Prostate gland (tissue), 2 donors: Measurements from ENCODE around the gene MYO1B. TPM values are rescaled to one million over a fixed set of nuclear protein-coding genes. Genes with fewer than 3 reads are reported as not detected.

Experiments
- DNase-seq: peaks from one replicate; pipeline ENCODE4 v3.0.0-alpha.2; 2019; ENCODE audit warnings: low spot score
- H3K27ac ChIP-seq, 2 donors: fragments of 200-600 bp; sonication (generic); 2 replicates each; pipeline ENCODE4 v1.5.1; 2017 to 2019
- H3K27me3 ChIP-seq: fragments of 200-600 bp; sonication (generic); replicated peaks from 2 replicates; pipeline ENCODE4 v1.5.1; 2019; ENCODE audit not compliant: insufficient read depth
- H3K36me3 ChIP-seq, 2 donors: fragments of 200-600 bp; sonication (generic); 1 replicate in 1 of 2; 2 replicates in 1 of 2; pipeline versions ENCODE4 v1.5.1 to v1.8.1; 2017 to 2019
- H3K4me1 ChIP-seq: fragments of 200-600 bp; sonication (generic); replicated peaks from 2 replicates; pipeline ENCODE4 v1.5.1; 2019
- H3K4me3 ChIP-seq, 2 donors: fragments of 200-600 bp; sonication (generic); 2 replicates each; pipeline ENCODE4 v1.5.1; 2017 to 2019
- H3K9me3 ChIP-seq: fragments of 200-600 bp; sonication (generic); 2 replicates; pipeline ENCODE4 v1.5.1; 2017
- POLR2A ChIP-seq: fragments of 450-650 bp; IDR thresholded peaks from one replicate; pipeline ENCODE4 v1.6.1; 2016; ENCODE audit warnings: antibody characterized with exemption, mild to moderate bottlenecking
- POLR2AphosphoS5 ChIP-seq: sonication (generic); formaldehyde crosslinking; IDR thresholded peaks from one replicate; pipeline ENCODE4 v1.6.1; 2017; ENCODE audit warnings: antibody characterized with exemption
- WGBS: methylation state at CpG from one replicate; pipeline ENCODE4 v1.1.5; 2018; 5-methylcytosine and 5-hydroxymethylcytosine counted together
- intact Hi-C: fragments of 100-400 bp; cut with DNase I; formaldehyde crosslinking; loops from one replicate; pipeline ENCODE4 v1.14.2; 2022
- total RNA-seq, 2 donors: library from RNA; depleted of rRNA; stranded (reverse); fragments of >200 nt; gene quantifications; one replicate each; pipeline ENCODE4 v1.1.0, GENCODE V29; 2016
- TF ChIP-seq, protein P1 (sequence below), 4 experiments: fragments of 200-600 bp in 2 of 4; fragments of 450-650 bp in 2 of 4; sonication (generic) in 2 of 4; IDR thresholded peaks; 1 replicate in 3 of 4; 2 replicates in 1 of 4; pipeline ENCODE4 v1.5.1; 2016 to 2019; ENCODE audit warnings: antibody characterized with exemption in 4 of 4, mild to moderate bottlenecking in 2 of 4, moderate library complexity in 2 of 4

The MYO1B gene
- total RNA-seq, 2 donors from 2014 or later: 22.4 to 38.3 TPM

DNA sequence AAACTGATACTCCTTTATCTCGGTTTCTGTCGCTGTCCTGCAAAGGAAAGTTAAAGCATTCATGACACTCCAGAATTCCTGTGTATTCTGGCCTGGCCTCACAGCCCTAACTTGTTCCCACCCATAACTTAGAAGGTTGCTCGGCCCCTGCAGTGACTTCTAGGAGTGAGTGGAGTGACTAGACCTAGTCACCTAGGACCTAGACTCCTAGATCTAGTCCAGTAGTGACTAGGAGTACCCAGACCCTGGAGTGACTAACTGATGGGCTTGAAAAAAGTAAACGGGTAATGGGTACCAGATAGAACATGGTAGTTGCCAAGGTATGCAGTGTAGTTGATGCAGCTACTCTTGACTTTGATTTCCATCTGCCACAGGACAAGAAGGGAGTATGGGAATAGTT is 181.8 kb downstream of the MYO1B start:
- TF ChIP-seq, protein P1, sequence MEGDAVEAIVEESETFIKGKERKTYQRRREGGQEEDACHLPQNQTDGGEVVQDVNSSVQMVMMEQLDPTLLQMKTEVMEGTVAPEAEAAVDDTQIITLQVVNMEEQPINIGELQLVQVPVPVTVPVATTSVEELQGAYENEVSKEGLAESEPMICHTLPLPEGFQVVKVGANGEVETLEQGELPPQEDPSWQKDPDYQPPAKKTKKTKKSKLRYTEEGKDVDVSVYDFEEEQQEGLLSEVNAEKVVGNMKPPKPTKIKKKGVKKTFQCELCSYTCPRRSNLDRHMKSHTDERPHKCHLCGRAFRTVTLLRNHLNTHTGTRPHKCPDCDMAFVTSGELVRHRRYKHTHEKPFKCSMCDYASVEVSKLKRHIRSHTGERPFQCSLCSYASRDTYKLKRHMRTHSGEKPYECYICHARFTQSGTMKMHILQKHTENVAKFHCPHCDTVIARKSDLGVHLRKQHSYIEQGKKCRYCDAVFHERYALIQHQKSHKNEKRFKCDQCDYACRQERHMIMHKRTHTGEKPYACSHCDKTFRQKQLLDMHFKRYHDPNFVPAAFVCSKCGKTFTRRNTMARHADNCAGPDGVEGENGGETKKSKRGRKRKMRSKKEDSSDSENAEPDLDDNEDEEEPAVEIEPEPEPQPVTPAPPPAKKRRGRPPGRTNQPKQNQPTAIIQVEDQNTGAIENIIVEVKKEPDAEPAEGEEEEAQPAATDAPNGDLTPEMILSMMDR (IDR thresholded peaks at IDR 0.05): no peak
- Histone ChIP-seq H3K4me1 (no peaks in the 10 kb centered on the region), H3K9me3 (no peaks in the 10 kb centered on the region), H3K27ac (no peak overlapping the region), H3K4me3 (no peak overlapping the region), H3K36me3 (no peaks in the 10 kb centered on the region), H3K27me3 (no peaks in the 10 kb centered on the region)
- DNase-seq: no peak
- intact Hi-C loops: no loop called here
- 93% methylated on average over 4 of the region's 4 CpGs for WGBS

DNA sequence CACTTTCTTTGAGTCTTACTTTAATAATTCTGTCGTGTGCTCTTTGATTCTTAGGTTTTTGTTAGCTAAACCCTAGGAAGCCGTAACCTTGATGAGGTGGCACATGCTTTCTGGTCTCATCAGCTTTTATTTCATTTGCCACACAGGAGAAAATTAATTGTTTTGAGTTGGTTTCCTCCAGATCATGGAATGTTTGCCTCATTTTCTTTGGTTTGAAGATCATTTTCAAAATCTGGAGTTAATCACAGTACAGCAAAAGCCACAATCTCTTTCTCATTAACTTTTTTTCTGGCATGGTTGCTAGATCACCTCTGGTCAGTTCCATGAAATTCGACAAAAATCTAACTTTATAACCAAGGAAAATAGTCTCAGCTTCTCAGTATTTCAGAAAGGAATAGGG is 182.9 kb downstream of the MYO1B start:
- no peaks in the 10 kb centered on the region for H3K27me3 ChIP-seq
- no peak for DNase-seq
- no peak overlapping the region for H3K27ac ChIP-seq
- H3K4me1 ChIP-seq: no peaks in the 10 kb centered on the region
- intact Hi-C loops: no loop called here
- TF ChIP-seq POLR2AphosphoS5 (no peak), POLR2A (no peak)
- TF ChIP-seq, protein P1 (IDR thresholded peaks at IDR 0.05): no peak
- no peak overlapping the region for H3K4me3 ChIP-seq
- 71% methylated on average over 3 of the region's 3 CpGs for WGBS
- H3K36me3 ChIP-seq: no peaks in the 10 kb centered on the region
- H3K9me3 ChIP-seq: no peaks in the 10 kb centered on the region

DNA sequence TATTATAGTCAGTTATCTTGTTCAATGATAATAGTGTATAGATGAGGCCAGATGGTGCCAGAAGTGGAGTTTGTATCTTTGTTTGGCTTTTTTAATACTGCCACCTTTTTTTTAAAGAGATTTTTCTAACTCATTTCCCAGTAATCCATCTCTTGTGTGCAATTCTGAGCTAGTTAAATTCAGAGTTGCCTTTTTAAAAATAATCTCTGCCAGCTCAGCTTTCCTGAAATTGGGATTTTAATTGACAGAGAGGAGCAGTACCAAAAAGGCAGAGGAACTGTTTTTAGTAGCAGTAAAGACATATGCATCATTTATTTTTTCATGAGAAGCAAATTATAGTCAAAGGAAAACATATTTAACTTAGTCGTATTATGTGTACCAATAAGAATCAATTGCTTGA is 185.3 kb downstream of the MYO1B start:
- no peak for TF ChIP-seq POLR2A
- TF ChIP-seq, protein P1 (IDR thresholded peaks at IDR 0.05): no peak
- TF ChIP-seq POLR2AphosphoS5: no peak
- no peaks in the 10 kb centered on the region for H3K9me3 ChIP-seq
- no peaks in the 10 kb centered on the region for H3K4me1 ChIP-seq
- no peak overlapping the region for H3K4me3 ChIP-seq
- no peak for DNase-seq
- WGBS: 85% methylated on average over 1 of the region's 1 CpG
- intact Hi-C loops: no loop called here
- no peaks in the 10 kb centered on the region for H3K27me3 ChIP-seq
- no peaks in the 10 kb centered on the region for H3K36me3 ChIP-seq
- H3K27ac ChIP-seq: no peak overlapping the region

DNA sequence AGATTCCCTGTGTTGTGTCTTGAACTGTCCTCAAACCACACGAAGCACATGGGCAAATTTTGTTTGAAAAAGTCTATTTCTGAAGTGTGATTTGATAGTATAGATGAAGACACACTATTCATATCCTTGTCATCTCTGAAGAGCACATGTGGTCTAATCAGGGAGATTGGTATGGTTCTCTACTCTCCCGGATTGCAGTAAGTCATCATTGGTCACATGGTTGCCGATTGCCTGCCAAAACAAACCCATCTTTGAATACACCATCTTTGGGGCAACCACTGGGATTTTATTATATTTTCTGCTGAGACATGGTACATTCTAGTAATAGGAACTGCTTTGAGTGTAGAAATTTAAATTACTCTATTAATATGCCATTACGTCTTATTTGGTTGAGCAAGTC is 186.9 kb downstream of the MYO1B start:
- Histone ChIP-seq H3K4me1 (no peaks in the 10 kb centered on the region), H3K36me3 (no peaks in the 10 kb centered on the region), H3K9me3 (no peaks in the 10 kb centered on the region), H3K27ac (no peak overlapping the region), H3K4me3 (no peak overlapping the region), H3K27me3 (no peaks in the 10 kb centered on the region)
- DNase-seq: no peak
- 67% methylated on average over 4 of the region's 4 CpGs for WGBS
- TF ChIP-seq POLR2AphosphoS5 (no peak), POLR2A (no peak)
- TF ChIP-seq, protein P1 (IDR thresholded peaks at IDR 0.05): no peak
- intact Hi-C loops: no loop called here

DNA sequence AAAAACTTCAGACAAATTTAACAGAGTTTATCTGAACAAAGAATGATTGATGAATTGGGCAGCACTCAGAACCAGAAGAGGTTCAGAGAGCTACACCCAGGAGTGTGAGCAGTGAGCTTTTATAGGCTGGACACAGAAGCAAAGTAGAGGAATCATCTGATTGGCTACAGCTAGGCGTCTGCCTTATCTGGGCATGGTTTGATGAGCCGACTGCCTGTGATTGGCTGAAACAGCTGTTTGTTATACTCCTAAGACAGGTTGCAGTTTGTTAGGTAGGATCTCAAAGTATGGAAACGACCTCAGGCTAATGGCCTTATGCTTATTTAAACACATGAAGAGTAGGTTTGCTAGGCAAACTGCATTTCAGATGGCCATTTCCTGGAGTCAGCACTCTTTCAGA is 188.9 kb downstream of the MYO1B start:
- Histone ChIP-seq H3K27ac (no peak overlapping the region), H3K9me3 (no peaks in the 10 kb centered on the region), H3K4me1 (no peaks in the 10 kb centered on the region), H3K27me3 (no peaks in the 10 kb centered on the region), H3K36me3 (no peaks in the 10 kb centered on the region), H3K4me3 (no peak overlapping the region)
- DNase-seq: no peak
- intact Hi-C loops: no loop called here
- no peak for TF ChIP-seq POLR2AphosphoS5
- TF ChIP-seq, protein P1 (IDR thresholded peaks at IDR 0.05): no peak
- TF ChIP-seq POLR2A: no peak
- 89% methylated on average over 3 of the region's 3 CpGs for WGBS
